Measurements from ENCODE around the gene OTOP2. TPM values are rescaled to one million over a fixed set of nuclear protein-coding genes. Genes with fewer than 3 reads are reported as not detected.
"Not testable (repeated sequence)": the region's sequence is repeated elsewhere in the genome, so short reads cannot be mapped to it uniquely, and the experiment has no call there.

Gene OTOP2
- total RNA-seq, 1 donor from 2014 or later, result not detected

- H3K27ac Mint-ChIP-seq (ENCODE audit: unreplicated experiment), result peak overlapping the region; percentile 85
- H3K9me3 Mint-ChIP-seq (ENCODE audit: unreplicated experiment), result no peaks in the 10 kb centered on the region
- H3K36me3 Mint-ChIP-seq (ENCODE audit: unreplicated experiment), result no peaks in the 10 kb centered on the region
- DNase-seq (ENCODE audit: extremely low spot score, unreplicated experiment), result no peak
- peaks cover 13% of the 10 kb centered on the region for H3K4me1 Mint-ChIP-seq (ENCODE audit: unreplicated experiment)
- H3K27me3 Mint-ChIP-seq (ENCODE audit: unreplicated experiment), result no peaks in the 10 kb centered on the region
- peak overlapping the region; percentile 83 for H3K4me3 Mint-ChIP-seq (ENCODE audit: unreplicated experiment)
- TF ChIP-seq CTCF (IDR thresholded peaks at IDR 0.05), result no peak
Measured at GRCh38 chr17:74981979-74982662, 58.0 kb downstream of the OTOP2 start.

- not testable (repeated sequence) for DNase-seq (ENCODE audit: extremely low spot score, unreplicated experiment); H3K27me3 Mint-ChIP-seq (ENCODE audit: unreplicated experiment); H3K9me3 Mint-ChIP-seq (ENCODE audit: unreplicated experiment); H3K36me3 Mint-ChIP-seq (ENCODE audit: unreplicated experiment)
- Mint-ChIP-seq H3K4me3 (ENCODE audit: unreplicated experiment) (peak overlapping the region; percentile 83), H3K27ac (ENCODE audit: unreplicated experiment) (peak overlapping the region; percentile 54), H3K4me1 (ENCODE audit: unreplicated experiment) (peaks cover 15% of the 10 kb centered on the region)
Measured at GRCh38 chr17:74982663-74983313, 58.7 kb downstream of the OTOP2 start.

Other genes starting within 250 kb of the OTOP2 start
- gene CD300LF, start 211.3 kb upstream of the OTOP2 start, total RNA-seq, result not detected in 2 replicates
- not detected in 2 replicates for gene RAB37, start 187.0 kb upstream of the OTOP2 start, total RNA-seq
- 117 and 125 TPM in 2 replicates for gene NHERF1, start 175.6 kb upstream of the OTOP2 start, total RNA-seq
- gene NAT9, start 147.9 kb upstream of the OTOP2 start, total RNA-seq, result 48.6 and 52.5 TPM in 2 replicates
- gene GRIN2C, start 64.4 kb upstream of the OTOP2 start, total RNA-seq, result 0.10 and 0.13 TPM in 2 replicates
- 9.1 and 11.2 TPM in 2 replicates for gene FDXR, start 51.3 kb upstream of the OTOP2 start, total RNA-seq
- gene FADS6, start 30.6 kb upstream of the OTOP2 start, total RNA-seq, result not detected in 2 replicates
- not detected in 2 replicates for gene USH1G, start 1.0 kb upstream of the OTOP2 start, total RNA-seq
- gene OTOP3, start 11.6 kb downstream of the OTOP2 start, total RNA-seq, result not detected in 2 replicates
- gene HID1, start 48.5 kb downstream of the OTOP2 start, total RNA-seq, result 10.1 and 11.9 TPM in 2 replicates
- gene CDR2L, start 63.4 kb downstream of the OTOP2 start, total RNA-seq, result 21.4 and 22.8 TPM in 2 replicates
- gene MRPL58, start 88.4 kb downstream of the OTOP2 start, total RNA-seq, result 22.4 and 25.1 TPM in 2 replicates
- 195 and 212 TPM in 2 replicates for gene ATP5PD, start 122.7 kb downstream of the OTOP2 start, total RNA-seq
- gene KCTD2, start 123.0 kb downstream of the OTOP2 start, total RNA-seq, result 22.3 and 23.7 TPM in 2 replicates
- gene SLC16A5, start 163.7 kb downstream of the OTOP2 start, total RNA-seq, result 7.0 and 7.6 TPM in 2 replicates
- 12.8 and 13.6 TPM in 2 replicates for gene ARMC7, start 185.7 kb downstream of the OTOP2 start, total RNA-seq
- gene NT5C, start 207.5 kb downstream of the OTOP2 start, total RNA-seq, result 45.6 and 48.2 TPM in 2 replicates
- gene JPT1, start 230.2 kb downstream of the OTOP2 start, total RNA-seq, result 89.7 and 95.9 TPM in 2 replicates